ENCODE data around the gene CYP39A1.
A peak's percentile ranks its signal among the peaks of the same experiment; 100 is the strongest.

CYP39A1 gene, protein sequence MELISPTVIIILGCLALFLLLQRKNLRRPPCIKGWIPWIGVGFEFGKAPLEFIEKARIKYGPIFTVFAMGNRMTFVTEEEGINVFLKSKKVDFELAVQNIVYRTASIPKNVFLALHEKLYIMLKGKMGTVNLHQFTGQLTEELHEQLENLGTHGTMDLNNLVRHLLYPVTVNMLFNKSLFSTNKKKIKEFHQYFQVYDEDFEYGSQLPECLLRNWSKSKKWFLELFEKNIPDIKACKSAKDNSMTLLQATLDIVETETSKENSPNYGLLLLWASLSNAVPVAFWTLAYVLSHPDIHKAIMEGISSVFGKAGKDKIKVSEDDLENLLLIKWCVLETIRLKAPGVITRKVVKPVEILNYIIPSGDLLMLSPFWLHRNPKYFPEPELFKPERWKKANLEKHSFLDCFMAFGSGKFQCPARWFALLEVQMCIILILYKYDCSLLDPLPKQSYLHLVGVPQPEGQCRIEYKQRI

GRCh38 chr6:46652603-46653438 lies at the start of gene CYP39A1, which contains the start of gene SLC25A27:
CYP39A1 (minus strand) TSS chr6:46652818; CDS start chr6:46652582, 236 bp downstream.
SLC25A27 (plus strand) TSS chr6:46652975; CDS start chr6:46653193, 218 bp downstream.
- TF ChIP-seq, protein P1, sequence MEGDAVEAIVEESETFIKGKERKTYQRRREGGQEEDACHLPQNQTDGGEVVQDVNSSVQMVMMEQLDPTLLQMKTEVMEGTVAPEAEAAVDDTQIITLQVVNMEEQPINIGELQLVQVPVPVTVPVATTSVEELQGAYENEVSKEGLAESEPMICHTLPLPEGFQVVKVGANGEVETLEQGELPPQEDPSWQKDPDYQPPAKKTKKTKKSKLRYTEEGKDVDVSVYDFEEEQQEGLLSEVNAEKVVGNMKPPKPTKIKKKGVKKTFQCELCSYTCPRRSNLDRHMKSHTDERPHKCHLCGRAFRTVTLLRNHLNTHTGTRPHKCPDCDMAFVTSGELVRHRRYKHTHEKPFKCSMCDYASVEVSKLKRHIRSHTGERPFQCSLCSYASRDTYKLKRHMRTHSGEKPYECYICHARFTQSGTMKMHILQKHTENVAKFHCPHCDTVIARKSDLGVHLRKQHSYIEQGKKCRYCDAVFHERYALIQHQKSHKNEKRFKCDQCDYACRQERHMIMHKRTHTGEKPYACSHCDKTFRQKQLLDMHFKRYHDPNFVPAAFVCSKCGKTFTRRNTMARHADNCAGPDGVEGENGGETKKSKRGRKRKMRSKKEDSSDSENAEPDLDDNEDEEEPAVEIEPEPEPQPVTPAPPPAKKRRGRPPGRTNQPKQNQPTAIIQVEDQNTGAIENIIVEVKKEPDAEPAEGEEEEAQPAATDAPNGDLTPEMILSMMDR (IDR thresholded peaks at IDR 0.05; ENCODE audit: low read depth, low read length): no peak
- DNase-seq (ENCODE audit: extremely low read depth, low read depth): peak; percentile 48

GRCh38 chr6:46699970-46700369 lies 47.4 kb upstream of the CYP39A1 start:
- TF ChIP-seq, protein P1 (IDR thresholded peaks at IDR 0.05; ENCODE audit: low read depth, low read length): no peak
- no peak for DNase-seq (ENCODE audit: extremely low read depth, low read depth)

DNA sequence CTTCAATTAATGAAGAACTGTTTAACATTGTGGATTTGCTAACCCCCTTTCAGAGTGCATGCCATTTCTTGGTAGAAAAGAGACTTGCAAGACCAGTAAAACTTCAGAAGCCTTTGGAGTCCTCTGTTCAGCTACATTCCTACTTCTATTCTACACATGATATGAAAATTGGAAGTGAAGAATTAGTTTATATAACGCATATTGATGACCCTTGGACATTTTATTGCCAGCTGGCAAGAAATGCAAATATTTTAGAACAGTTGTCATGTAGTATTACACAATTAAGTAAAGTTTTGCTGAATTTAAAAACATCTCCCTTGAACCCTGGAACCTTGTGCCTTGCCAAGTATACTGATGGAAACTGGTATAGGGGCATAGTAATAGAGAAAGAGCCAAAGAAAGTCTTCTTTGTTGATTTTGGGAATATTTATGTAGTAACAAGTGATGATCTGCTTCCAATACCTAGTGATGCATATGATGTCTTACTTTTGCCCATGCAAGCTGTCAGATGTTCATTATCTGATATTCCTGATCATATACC lies 38.4 kb upstream of the CYP39A1 start:
- DNase-seq (ENCODE audit: extremely low read depth, low read depth): no peak
- TF ChIP-seq, protein P1 (IDR thresholded peaks at IDR 0.05; ENCODE audit: low read depth, low read length): no peak

DNA sequence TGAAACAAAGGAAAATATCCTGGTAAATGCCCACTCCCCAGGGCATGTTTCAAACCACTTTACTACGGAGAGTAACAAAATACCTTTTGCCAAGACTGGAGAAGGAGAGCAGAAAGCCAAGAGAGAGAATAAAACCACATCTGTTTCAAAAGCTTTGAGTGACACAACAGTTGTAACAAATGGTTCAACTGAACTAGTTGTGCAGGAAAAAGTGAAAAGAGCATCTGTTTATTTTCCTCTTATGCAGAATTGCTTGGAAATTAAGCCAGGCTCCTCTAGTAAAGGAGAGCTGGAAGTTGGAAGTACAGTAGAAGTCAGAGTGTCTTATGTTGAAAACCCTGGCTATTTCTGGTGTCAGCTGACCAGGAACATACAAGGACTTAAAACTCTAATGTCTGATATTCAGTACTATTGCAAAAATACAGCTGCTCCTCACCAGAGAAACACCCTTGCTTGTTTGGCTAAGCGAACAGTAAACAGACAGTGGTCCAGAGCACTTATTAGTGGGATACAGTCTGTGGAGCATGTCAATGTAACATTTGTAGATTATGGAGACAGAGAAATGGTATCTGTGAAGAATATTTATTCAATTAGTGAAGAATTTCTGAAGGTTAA lies 37.6 kb upstream of the CYP39A1 start:
- TF ChIP-seq, protein P1 (IDR thresholded peaks at IDR 0.05; ENCODE audit: low read depth, low read length): no peak
- DNase-seq (ENCODE audit: extremely low read depth, low read depth): no peak

DNA sequence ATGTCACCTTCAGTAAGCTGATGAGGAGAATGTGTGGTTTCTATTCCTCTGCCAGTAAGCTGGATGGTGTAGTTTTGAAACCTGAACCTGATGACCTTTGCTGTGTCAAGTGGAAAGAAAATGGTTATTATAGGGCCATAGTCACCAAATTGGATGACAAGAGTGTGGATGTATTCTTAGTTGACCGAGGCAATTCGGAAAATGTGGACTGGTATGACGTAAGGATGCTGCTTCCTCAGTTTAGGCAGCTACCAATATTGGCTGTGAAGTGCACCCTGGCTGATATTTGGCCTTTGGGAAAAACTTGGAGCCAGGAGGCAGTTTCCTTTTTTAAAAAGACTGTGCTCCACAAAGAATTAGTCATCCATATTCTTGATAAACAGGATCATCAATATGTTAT lies 37.0 kb upstream of the CYP39A1 start:
- TF ChIP-seq, protein P1 (IDR thresholded peaks at IDR 0.05; ENCODE audit: low read depth, low read length): no peak
- no peak for DNase-seq (ENCODE audit: extremely low read depth, low read depth)

- DNase-seq (ENCODE audit: extremely low read depth, low read depth): no peak
- TF ChIP-seq, protein P1 (IDR thresholded peaks at IDR 0.05; ENCODE audit: low read depth, low read length): no peak
Measured at GRCh38 chr6:46688966-46689335, 36.3 kb upstream of the CYP39A1 start.
